ENCODE data around the gene ELF2. TPM values are rescaled to one million over a fixed set of nuclear protein-coding genes. Genes with fewer than 3 reads are reported as not detected.
"Not testable (repeated sequence)": the region's sequence is repeated elsewhere in the genome, so short reads cannot be mapped to it uniquely, and the experiment has no call there.

ELF2 gene
- total RNA-seq, 3 donors from 2014 or later (not counting 1 experiment from before 2014, with no cell fraction given), result 93.7 to 115 (median 114) TPM

DNA sequence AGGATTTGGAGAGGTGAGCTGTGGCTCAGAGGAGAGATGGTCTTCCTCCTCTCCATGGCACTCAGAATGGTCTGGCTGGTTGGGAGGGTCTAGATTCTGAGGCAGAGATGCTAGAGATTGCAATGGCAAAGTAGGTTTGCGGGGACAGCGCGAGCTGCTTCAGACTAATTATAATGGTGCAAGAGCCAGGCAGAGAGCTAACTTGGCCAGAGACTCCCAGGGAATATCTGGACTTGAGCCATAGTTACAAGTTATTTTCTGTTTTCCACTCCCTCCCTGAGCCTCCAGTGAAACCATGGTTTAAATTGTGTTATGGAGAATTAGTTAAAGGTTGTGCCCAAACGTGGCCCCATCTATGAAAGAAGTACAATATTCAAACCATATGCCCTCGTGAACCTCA, 44.7 kb upstream of the ELF2 start:
- ATAC-seq (no peak), DNase-seq (no peak)
- Mint-ChIP-seq H3K36me3 (no peaks in the 10 kb centered on the region), H3K27me3 (ENCODE audit: low read depth in 2 of 2) (no peaks in the 10 kb centered on the region), H3K4me1 (peaks cover 0 to 5% of the 10 kb centered on the region in 2 donors), H3K27ac (no peak overlapping the region), H3K9me3 (no peaks in the 10 kb centered on the region), H3K4me3 (no peak overlapping the region)
- H3K4me1 ChIP-seq (ENCODE audit: control insufficient read depth, insufficient read depth, low read length), result peaks cover 2% of the 10 kb centered on the region
- WGBS (ENCODE audit: insufficient coverage), result 93% methylated on average over 5 of the region's 5 CpGs
- TF ChIP-seq, protein P1, sequence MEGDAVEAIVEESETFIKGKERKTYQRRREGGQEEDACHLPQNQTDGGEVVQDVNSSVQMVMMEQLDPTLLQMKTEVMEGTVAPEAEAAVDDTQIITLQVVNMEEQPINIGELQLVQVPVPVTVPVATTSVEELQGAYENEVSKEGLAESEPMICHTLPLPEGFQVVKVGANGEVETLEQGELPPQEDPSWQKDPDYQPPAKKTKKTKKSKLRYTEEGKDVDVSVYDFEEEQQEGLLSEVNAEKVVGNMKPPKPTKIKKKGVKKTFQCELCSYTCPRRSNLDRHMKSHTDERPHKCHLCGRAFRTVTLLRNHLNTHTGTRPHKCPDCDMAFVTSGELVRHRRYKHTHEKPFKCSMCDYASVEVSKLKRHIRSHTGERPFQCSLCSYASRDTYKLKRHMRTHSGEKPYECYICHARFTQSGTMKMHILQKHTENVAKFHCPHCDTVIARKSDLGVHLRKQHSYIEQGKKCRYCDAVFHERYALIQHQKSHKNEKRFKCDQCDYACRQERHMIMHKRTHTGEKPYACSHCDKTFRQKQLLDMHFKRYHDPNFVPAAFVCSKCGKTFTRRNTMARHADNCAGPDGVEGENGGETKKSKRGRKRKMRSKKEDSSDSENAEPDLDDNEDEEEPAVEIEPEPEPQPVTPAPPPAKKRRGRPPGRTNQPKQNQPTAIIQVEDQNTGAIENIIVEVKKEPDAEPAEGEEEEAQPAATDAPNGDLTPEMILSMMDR (IDR thresholded peaks at IDR 0.05), result no peak
- intact Hi-C loops (cut with micrococcal nuclease), result loop anchor here (10.0 kb wide), 1 partner anchor 433 kb away; no protein-coding TSS in a partner anchor
- no peaks in the 10 kb centered on the region for H3K36me3 ChIP-seq (ENCODE audit: control insufficient read depth, insufficient read depth, low read length)
- no peaks in the 10 kb centered on the region for H3K9me3 ChIP-seq (ENCODE audit: control insufficient read depth, insufficient read depth, low read length)
- H3K27me3 ChIP-seq (ENCODE audit: control insufficient read depth, insufficient read depth, low read length), result no peaks in the 10 kb centered on the region
- H3K27ac ChIP-seq (ENCODE audit: low read length), result no peak overlapping the region
- H3K4me3 ChIP-seq (ENCODE audit: low read length), result no peak overlapping the region

DNA sequence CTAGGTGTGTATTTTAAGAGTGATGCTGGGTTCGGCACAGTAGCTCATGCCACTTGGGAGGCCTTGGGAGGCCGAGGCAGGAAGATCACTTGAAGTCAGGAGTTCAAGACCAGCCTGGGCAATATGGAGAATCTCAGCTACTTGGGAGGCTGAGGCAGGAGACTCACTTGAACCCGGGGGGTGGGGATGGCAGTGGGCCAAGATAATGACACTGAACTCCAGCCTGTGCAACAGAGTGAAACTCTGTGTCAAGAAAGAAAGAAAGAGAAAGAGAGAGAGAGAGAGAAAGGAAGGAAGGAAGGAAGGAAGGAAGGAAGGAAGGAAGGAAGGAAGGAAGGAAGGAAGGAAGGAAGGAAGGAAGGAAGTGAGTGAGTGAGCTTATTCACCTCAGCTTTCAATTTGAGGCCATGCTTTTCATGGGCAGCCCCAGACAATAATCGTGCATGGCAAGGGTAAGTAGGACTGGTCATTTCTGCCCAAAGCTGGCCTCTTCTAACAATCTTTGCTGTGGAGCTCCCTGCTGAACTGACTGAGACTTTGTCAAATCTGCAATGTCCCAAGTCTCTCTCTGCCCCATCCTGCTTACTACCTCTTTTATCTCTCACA, 42.5 kb upstream of the ELF2 start:
- Mint-ChIP-seq H3K27me3 (ENCODE audit: low read depth in 2 of 2) (no peaks in the 10 kb centered on the region), H3K9me3 (no peaks in the 10 kb centered on the region), H3K36me3 (no peaks in the 10 kb centered on the region), H3K27ac (no peak overlapping the region), H3K4me1 (peaks cover 0 to 5% of the 10 kb centered on the region in 2 donors), H3K4me3 (no peak overlapping the region)
- ATAC-seq (no peak), DNase-seq (no peak)
- H3K27ac ChIP-seq (ENCODE audit: low read length), result no peak overlapping the region
- H3K4me3 ChIP-seq (ENCODE audit: low read length), result no peak overlapping the region
- no peaks in the 10 kb centered on the region for H3K9me3 ChIP-seq (ENCODE audit: control insufficient read depth, insufficient read depth, low read length)
- 91% methylated on average over 4 of the region's 4 CpGs for WGBS (ENCODE audit: insufficient coverage)
- H3K27me3 ChIP-seq (ENCODE audit: control insufficient read depth, insufficient read depth, low read length), result no peaks in the 10 kb centered on the region
- TF ChIP-seq, protein P1 (IDR thresholded peaks at IDR 0.05), result no peak
- intact Hi-C loops (cut with micrococcal nuclease), result loop anchor here (10.0 kb wide), 1 partner anchor 435 kb away; no protein-coding TSS in a partner anchor
- peaks cover 2% of the 10 kb centered on the region for H3K4me1 ChIP-seq (ENCODE audit: control insufficient read depth, insufficient read depth, low read length)
- H3K36me3 ChIP-seq (ENCODE audit: control insufficient read depth, insufficient read depth, low read length), result no peaks in the 10 kb centered on the region

DNA sequence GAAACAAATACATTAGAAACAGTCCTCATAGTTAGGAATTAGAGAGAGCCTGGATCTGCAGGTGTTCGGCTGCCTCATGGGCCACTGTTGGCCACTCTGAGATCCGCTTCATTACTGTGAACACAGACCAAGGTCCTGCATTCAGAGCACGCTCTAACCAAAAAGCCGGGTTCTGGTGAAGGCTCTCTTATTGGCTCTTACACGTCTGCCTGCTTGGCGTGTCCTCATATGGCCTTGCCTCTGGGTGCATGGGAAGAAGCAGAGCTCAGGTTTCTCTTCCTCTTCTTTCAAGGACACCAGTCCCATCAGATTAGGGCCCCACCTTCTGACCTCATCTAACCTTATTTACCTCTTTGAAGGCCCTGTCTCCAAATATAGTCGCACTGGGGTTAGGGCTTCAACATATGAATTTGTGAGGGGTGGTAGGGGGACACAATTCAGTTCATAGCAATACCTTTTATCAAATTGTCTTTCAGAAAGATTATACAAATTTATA, 37.1 kb upstream of the ELF2 start:
- ATAC-seq, result peak in 2 of 3 donors; percentile 38 to 43
- Histone ChIP-seq H3K9me3 (ENCODE audit: control insufficient read depth, insufficient read depth, low read length) (no peaks in the 10 kb centered on the region), H3K4me1 (ENCODE audit: control insufficient read depth, insufficient read depth, low read length) (no peaks in the 10 kb centered on the region), H3K4me3 (ENCODE audit: low read length) (no peak overlapping the region), H3K27me3 (ENCODE audit: control insufficient read depth, insufficient read depth, low read length) (no peaks in the 10 kb centered on the region), H3K27ac (ENCODE audit: low read length) (peak overlapping the region; percentile 27), H3K36me3 (ENCODE audit: control insufficient read depth, insufficient read depth, low read length) (no peaks in the 10 kb centered on the region)
- Mint-ChIP-seq H3K9me3 (no peaks in the 10 kb centered on the region), H3K4me3 (no peak overlapping the region), H3K36me3 (no peaks in the 10 kb centered on the region), H3K4me1 (no peaks in the 10 kb centered on the region), H3K27ac (no peak overlapping the region), H3K27me3 (ENCODE audit: low read depth in 2 of 2) (no peaks in the 10 kb centered on the region)
- TF ChIP-seq, protein P1 (IDR thresholded peaks at IDR 0.05), result no peak
- intact Hi-C loops (cut with micrococcal nuclease), result no loop called here
- DNase-seq, result peak in 1 of 2 donors; percentile 13
- WGBS (ENCODE audit: insufficient coverage), result 61% methylated on average over 6 of the region's 7 CpGs

DNA sequence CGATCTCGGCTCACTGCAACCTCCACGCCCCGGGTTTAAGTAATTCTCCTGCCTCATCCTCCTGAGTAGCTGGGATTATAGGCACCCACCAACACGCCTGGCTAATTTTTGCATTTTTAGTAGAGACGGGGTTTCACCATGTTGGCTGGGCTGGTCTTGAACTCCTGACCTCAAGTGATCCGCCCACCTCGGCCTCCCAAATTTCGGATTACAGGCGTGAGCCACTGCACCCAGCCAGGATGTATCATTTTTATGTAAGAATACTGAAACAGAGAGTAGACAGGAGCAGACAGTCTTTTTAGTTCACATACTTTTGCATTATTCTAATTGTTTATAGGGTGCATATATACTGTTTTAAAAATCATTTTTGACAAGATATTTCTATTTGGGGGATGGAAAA, 36.6 kb upstream of the ELF2 start:
- intact Hi-C loops (cut with micrococcal nuclease); DNase-seq; ATAC-seq; H3K36me3 ChIP-seq (ENCODE audit: control insufficient read depth, insufficient read depth, low read length); H3K9me3 Mint-ChIP-seq; H3K9me3 ChIP-seq (ENCODE audit: control insufficient read depth, insufficient read depth, low read length); H3K4me1 ChIP-seq (ENCODE audit: control insufficient read depth, insufficient read depth, low read length); H3K27ac ChIP-seq (ENCODE audit: low read length); H3K4me1 Mint-ChIP-seq; H3K27me3 Mint-ChIP-seq (ENCODE audit: low read depth in 2 of 2); H3K4me3 ChIP-seq (ENCODE audit: low read length); H3K27ac Mint-ChIP-seq; H3K27me3 ChIP-seq (ENCODE audit: control insufficient read depth, insufficient read depth, low read length); H3K36me3 Mint-ChIP-seq; H3K4me3 Mint-ChIP-seq: not testable (repeated sequence)
- 89% methylated on average over 10 of the region's 10 CpGs for WGBS (ENCODE audit: insufficient coverage)

Data from natural killer cell (primary cell).